Omental fat pad (tissue), 4 donors: ENCODE results near the gene GIT1. TPM values are rescaled to one million over a fixed set of nuclear protein-coding genes. Genes with fewer than 3 reads are reported as not detected.

ENCODE experiments used
- ATAC-seq: fragments of 150-250 bp; one replicate; pipeline ENCODE4 v1.9.1; 2016; ENCODE audit warnings: mild to moderate bottlenecking, moderate library complexity; ENCODE audit not compliant: low FRiP score
- DNase-seq: peaks from one replicate; pipeline ENCODE4 v3.0.0-alpha.2; 2019; ENCODE audit warnings: low spot score
- CTCF ChIP-seq, 3 donors: fragments of 450-650 bp; IDR thresholded peaks; one replicate each; pipeline ENCODE4 v1.5.1; 2016 to 2017; ENCODE audit warnings: antibody characterized with exemption in 3 of 3, mild to moderate bottlenecking in 3 of 3, moderate library complexity in 2 of 3
- total RNA-seq, 4 donors: library from RNA; depleted of rRNA; stranded (reverse); fragments of >200 nt; gene quantifications; one replicate each; pipeline ENCODE4 v1.1.0, GENCODE V29; 2016

The GIT1 gene
- total RNA-seq, 4 donors from 2014 or later, result 24.4 to 73.6 (median 37.3) TPM

DNA sequence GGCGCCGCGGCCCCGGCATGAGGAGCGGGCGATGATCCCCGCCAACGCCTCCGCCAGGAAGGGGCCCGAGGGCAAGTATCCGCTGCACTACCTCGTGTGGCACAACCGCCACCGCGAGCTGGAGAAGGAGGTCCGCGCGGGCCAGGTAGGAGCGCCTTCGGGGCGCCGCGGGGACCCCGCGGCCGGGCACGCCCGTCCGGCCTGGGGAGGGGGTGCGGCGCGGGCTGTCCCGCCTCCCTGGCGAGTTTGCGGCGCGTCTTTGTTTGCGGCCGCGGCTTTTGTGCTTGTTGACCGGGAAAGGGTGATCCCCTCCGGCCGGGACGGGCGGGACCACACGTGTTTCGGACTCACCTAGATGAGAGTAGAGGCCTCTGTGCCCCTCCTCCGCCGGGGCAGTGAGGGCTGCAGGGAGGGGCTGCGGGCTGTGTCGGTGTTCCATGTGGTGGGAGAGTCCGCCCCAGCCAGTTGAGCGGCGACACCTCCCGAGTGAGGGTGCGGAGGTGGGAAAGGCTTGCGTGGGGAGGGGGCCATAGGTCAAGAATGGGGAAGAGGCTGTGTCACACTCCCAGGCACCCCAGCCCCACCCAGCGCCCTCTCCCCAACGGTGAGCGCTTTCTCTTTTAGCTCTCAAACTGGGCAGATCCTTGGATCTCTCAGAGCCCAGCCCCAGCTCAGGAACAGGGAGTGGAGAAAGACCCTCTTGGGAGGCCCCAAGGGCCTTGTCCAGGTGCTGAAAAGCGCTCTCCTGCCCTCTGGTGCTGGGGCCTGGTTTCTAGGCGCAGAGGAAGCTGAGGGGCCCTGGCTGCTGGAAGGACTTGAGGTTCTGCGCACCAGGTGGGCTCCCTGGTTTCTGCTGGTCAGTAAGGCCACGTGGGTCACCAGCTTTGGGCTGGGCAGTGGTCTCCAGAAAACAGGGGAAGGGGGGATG lies 4.4 kb upstream of the GIT1 start:
- DNase-seq (no peak), ATAC-seq (no peak)
- no peak for TF ChIP-seq CTCF (IDR thresholded peaks at IDR 0.05)

DNA sequence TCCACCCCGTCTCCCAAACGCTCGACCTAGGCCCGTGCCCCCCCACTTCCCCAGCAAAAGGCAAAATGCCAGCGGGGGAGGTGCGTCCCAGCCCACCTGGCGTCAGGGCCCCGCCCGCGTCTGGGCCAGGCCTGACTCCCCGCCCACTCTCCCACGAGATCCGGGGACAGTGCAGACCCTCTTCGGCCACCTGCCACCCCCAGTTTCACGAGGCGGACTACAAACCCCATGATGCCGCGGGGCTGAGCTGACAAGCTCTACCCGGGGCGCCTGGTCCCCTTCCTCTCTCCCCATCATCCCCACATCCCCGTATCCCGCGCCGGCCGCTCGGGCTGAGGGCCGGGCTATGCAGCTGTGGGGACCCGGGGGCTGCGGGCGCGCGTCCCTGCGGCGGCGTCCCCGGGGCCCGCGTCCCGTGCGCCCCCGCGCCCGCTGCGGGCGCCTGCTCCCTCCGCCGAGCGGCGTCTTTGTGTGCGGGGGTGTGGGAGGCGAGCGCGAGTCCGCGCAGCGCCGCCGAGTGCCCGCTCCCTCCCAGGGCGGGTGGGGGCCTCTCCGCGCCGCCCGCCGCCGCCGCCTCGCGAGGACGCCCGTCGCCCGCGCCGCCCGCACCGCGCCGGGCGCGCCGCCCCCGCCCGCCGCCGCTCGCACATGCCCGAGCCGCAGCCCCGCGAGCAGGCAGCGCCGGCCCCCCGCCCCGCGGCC lies 3.6 kb upstream of the GIT1 start, which contains the start of gene ANKRD13B:
Gene ANKRD13B, plus strand, starts transcription at position 283 of the 702 bp plus-strand sequence. CDS start 490 bp downstream, outside the sequence.
- DNase-seq, result no peak
- no peak for ATAC-seq
- no peak for TF ChIP-seq CTCF (IDR thresholded peaks at IDR 0.05)

- peak; percentile 70 for DNase-seq
Measured at GRCh38 chr17:29591737-29592608, 2.5 kb upstream of the GIT1 start.

DNA sequence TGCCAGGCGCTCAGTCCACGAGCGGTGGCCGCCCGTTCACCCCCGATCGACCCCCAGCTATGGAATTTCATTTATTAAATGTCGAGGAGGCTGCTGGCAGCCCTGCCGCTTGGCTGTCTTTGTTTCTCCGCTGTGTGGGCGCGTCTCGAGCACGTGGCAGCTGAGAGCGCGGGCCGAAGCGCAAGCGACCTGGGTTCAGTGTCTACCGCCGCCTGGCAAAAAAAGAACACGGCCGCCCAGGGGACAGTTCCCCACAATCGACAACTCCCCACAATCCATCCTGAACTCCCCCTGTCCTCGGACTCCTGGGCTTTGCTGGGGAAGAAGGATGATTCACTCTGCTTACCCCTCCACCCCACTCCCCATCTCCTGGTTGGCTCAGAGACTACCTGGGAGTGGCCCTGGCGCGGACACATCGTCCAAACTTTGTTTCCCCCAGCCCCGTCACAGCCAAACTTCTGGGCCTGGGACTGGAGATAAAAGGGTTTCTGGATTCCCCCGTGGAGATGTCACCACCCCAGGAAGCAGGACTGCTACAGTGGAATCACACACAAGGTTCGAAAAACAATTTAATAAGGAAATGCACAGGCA lies 1.8 kb upstream of the GIT1 start:
- peak; percentile 57 for ATAC-seq
- no peak for DNase-seq
- no peak for TF ChIP-seq CTCF (IDR thresholded peaks at IDR 0.05)

More at GRCh38 chr17:29591737-29592608, 2.5 kb upstream of the GIT1 start:
- TF ChIP-seq CTCF (IDR thresholded peaks at IDR 0.05), result peak in 1 of 3 donors; percentile 79
- ATAC-seq, result peak; percentile 64

GRCh38 chr17:29590411-29591145 lies 1.1 kb upstream of the GIT1 start:
- DNase-seq, result no peak
- no peak for TF ChIP-seq CTCF (IDR thresholded peaks at IDR 0.05)
- no peak for ATAC-seq
